ENCODE data around the gene ASB7. TPM values are rescaled to one million over a fixed set of nuclear protein-coding genes. Genes with fewer than 3 reads are reported as not detected.
A peak's percentile ranks its signal among the peaks of the same experiment; 100 is the strongest.
"Not testable (repeated sequence)": the region's sequence is repeated elsewhere in the genome, so short reads cannot be mapped to it uniquely, and the experiment has no call there.

Gene ASB7, protein sequence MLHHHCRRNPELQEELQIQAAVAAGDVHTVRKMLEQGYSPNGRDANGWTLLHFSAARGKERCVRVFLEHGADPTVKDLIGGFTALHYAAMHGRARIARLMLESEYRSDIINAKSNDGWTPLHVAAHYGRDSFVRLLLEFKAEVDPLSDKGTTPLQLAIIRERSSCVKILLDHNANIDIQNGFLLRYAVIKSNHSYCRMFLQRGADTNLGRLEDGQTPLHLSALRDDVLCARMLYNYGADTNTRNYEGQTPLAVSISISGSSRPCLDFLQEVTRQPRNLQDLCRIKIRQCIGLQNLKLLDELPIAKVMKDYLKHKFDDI
- 6.5 and 8.1 TPM in 2 replicates for total RNA-seq (2014; rRNA removed; shearing (Covaris generic))

DNA sequence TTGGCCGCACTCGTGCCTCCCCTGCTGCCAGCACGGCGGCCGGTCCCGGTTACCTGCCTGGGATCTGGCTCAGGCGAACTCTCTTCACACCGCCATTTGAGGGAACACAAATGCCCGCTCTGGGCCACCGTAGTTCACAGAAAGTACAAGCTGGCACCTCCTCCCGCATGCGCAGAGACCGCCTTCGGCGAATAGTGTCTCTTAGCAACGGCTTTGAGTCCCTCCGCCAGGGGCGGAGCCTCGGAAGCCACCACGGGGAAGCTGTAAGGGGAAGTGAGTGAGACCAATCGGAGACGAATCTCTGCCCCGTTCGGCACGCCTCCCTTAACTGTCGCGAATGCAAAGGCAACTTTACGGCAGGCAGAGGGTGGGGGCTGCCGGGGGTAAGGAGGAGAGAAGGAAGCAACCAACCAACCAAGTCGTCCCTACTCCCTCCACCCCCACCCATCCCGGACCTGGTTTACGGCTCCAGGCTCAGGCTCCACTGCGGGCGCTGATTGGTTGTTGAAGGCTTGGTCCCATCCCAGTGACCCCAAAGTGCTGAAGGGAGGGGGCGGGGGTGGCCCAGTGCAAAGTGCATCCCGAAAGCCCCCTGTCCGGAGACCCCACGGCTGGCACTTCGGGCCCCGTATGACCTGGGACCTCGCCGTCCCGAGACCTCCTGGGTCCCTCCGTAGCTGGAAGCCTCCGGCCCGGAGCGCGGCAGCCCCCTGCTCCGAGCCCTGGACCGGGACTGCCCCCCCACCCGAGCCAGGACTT is at the start of gene ASB7, which contains the start of gene LINS1:
TSS of gene ASB7 (plus strand) at position 526 of the 759 bp plus-strand sequence. CDS start 9,628 bp downstream, outside the sequence.
TSS of gene LINS1 (minus strand) at position 121 of the 759 bp plus-strand sequence. CDS start 21,342 bp downstream, outside the sequence.
- peak; percentile 100 for DNase-seq (ENCODE audit: low read depth)

DNA sequence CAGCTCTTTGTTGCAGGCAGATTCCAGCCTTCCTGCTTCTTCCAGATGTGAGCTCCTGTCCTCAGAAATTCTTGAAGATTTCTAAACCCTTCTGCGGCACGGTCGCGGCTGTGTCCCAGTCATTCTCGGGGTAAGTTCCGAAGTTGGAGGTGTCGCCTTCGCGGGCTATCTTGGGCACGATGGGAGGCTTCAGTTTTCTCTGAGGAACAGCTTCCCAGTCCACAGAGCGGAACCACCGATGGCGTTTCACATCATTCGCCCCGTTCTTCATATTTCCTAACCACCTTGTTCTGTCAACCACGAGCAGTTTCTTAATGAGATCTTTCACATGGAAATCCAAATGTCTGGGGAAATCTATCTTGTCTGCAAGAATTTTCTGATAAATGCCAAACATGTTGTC is 48.9 kb upstream of the ASB7 start:
- no peak for DNase-seq (ENCODE audit: low read depth)

DNA sequence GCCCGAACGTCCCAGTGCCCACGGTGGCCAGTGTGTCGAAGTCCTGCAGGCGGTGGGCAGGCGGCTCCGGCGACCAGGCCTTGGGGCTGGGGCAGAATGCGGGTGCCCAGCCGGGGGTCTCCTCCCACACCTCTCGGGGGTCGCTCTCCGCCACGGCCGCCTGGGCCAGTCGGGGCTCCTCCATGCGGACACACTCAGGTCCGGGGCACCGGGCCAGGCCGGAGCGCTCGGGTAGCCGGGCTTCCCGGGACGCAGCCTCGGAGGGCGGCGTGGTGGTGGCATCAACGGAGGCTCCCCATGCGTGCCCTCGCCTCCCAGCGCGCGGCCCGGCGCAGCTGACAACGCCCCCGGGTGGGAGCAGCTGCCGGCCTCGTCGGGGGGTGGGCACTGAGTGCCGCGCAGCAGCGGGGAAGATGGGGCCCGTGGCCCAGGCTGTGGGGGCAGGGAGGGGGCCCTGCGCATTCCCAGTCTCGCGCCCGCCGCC is 43.6 kb upstream of the ASB7 start:
- DNase-seq (ENCODE audit: low read depth) = no peak

- no peak for DNase-seq (ENCODE audit: low read depth)
Observed at GRCh38 chr15:100559330-100559729, 43.1 kb upstream of the ASB7 start.

- no peak for DNase-seq (ENCODE audit: low read depth)
Observed at GRCh38 chr15:100560323-100560722, 42.1 kb upstream of the ASB7 start.

DNA sequence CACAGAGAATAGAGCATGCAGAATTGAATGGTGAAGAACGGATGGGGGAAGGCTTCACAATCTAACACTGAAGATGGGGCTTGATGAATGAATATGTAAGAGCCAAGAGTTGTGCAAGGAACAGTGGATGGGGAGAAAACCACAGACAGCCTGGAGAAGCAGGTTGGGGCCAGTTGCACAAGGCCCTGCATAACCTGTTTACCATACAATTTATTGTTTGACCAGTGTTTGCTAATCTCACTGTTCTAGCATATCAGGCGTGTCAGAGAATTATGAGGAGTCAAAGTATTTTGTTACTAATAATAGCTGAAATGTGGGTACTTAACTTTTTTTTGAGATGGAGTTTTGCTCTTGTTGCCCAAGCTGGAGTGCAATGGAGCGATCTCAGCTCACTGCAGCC is 36.8 kb upstream of the ASB7 start:
- DNase-seq (ENCODE audit: low read depth) = no peak

DNA sequence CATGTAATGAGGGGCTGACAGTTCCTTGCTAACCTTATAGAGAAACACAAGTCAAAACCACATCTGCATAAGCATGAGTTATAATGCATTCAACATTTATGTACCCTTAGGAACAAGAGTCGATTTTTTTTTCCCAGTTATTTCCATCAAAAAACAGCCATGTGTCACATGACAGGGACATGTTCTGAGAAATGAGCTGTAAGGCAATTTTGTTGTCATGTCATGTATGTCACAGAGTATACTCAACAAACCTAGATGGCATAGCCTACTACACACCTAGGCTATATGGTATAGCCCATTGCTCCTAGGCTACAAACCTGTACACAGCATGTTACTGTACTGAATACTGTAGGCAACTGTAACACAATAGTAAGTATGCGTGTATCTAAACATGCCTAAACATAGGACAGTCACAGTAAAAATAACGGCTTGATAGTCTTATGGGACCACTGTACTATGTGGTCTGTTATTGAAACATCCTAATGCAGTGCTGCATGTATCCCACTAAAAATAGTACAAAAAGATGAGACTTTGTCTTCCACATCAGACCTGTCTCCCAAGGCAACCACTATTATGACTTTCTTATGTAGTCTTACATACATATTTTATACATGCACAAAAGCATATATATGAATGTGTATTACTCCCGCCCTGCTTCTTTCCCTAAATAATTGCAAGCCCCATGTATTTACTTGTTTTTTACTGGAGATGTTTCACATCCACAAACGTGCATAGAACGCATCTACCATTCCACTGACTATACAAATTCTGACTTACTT is 35.4 kb upstream of the ASB7 start:
- no peak for DNase-seq (ENCODE audit: low read depth)

- DNase-seq (ENCODE audit: low read depth) = no peak
Observed at GRCh38 chr15:100569391-100569790, 33.0 kb upstream of the ASB7 start.

GRCh38 chr15:100570275-100570674 is 32.1 kb upstream of the ASB7 start:
- DNase-seq (ENCODE audit: low read depth) = peak; percentile 7

DNA sequence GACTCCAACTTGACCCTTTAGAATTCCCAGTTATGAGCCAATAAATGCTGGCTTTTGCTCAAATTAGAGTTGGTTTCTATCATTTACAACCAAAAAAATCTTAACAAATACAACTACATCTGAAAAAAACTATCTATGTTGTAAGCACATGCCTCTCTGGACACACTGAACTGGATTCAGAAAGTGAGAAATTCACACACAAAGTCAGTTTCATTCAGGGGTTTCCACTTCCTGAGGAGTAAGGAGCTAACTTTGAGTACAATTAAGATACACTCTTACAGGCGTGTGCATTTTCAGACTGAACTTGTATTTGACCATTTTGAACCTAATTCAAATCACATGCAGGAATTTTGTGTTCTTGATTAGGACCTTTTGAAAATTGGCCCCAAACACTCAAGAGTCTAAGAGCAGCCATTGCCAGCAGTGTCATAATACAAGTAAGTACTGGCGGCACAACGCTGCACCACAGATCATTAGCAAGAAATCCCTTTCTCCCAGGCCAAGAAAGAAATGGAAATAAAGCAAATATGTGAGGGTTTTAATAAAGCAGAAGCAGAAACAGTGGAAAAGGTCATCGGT is 31.6 kb upstream of the ASB7 start:
- DNase-seq (ENCODE audit: low read depth) = no peak

DNA sequence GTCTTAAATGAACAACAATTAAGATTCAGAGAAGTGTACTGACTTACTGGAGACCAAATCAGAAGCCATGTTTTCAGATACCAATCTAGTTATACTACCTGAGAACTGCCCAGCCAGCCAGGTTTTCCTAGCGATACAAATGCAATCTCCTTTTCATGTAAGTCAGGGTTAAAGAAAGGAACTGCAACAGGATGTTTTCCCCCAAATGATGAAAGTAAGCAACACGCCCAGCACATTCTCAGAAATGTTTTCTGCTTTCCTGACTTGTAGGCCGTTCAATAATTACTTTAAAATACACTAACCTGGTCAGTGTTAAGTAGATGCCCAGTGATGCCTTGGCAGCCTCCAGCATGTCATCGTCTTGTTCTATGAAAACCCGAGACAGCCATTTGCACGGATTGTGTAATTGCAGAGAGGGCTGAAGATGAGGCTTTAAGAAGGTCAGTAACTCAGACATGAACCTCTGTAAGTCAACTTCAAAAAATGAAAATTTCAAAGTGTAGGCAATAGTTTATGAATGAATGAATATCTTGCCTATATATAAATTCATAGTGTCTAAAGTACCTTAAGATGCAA is 30.7 kb upstream of the ASB7 start:
- DNase-seq (ENCODE audit: low read depth) = no peak

- DNase-seq (ENCODE audit: low read depth) = no peak
Observed at GRCh38 chr15:100572362-100572983, 29.9 kb upstream of the ASB7 start.

DNA sequence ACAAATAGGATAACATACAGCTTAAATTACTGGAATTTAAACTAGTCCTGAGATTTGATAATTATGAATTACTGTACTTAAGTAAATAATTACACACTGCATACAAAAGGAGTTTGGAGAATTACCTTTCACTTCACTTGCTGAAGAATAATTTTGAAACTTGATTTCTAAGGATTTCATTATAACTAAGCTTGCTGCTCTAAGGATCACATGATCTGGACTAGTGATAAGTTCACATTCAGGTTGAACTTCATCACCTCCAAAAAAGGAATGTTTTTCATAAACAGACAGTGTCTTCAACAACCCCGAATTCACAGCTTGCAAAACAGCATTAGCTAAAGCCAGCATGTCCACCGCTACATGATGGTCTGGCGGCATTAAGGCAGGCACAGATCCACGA is 28.9 kb upstream of the ASB7 start:
- DNase-seq (ENCODE audit: low read depth) = no peak

- DNase-seq (ENCODE audit: low read depth) = no peak
Observed at GRCh38 chr15:100580414-100580813, 22.0 kb upstream of the ASB7 start.

- no peak for DNase-seq (ENCODE audit: low read depth)
Observed at GRCh38 chr15:100588638-100589242, 13.6 kb upstream of the ASB7 start.

DNA sequence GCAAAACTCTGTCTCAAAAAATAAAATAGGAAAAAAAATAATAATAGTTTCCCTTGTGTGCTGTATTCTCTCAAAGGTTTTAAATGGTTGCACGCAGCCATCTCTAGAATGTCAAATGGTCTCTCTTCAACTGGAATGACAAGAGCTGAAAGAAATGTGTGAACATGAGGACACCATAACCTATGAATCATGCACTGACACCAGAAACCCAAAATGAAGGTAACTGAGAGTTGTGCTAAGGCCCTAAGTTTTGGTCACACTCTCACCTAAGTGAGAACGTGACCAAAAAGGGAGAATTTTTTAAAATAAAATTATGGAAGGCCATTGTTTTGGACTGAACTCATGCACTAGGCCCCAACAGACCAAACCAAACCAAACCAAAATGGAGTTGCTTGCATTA is 11.2 kb upstream of the ASB7 start:
- DNase-seq (ENCODE audit: low read depth) = not testable (repeated sequence)

DNA sequence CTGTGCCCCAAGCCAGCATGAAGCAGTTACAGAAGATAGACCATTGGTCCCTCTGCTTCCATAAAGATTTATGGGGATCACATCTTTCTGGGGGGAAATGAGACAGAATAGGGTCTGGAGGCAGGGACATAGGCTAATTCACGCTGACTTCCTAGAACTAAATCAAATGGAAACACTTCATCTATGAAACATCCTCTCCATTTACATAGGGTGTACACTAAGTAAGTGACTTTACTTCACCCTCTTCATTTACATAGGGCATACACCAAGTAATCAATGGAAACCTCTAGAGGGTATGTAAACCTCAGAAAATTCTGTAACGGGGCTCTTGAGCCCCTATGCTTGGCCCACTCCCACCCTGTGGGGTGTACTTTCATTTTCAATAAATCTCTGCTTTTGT is 10.6 kb upstream of the ASB7 start:
- no peak for DNase-seq (ENCODE audit: low read depth)

DNA sequence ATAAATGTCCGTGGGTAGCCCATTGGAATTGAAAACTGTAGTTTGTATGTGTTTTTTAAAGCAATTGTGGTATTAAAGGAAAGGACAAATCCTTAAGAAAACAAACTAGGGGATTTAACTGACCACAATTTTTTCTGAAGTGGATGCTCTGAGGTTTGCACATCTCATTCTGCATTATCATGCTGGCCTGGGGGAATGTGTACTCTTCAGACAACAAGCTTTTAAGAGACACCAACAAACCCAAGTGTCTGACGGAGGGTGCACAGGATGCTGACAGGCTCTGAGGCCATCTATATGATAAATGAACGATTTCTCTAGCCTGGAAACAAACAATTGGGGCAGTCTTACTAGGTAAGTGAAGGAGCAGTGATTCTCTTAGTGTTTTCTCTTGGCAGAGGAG is 9.5 kb upstream of the ASB7 start:
- peak; percentile 21 for DNase-seq (ENCODE audit: low read depth)

DNA sequence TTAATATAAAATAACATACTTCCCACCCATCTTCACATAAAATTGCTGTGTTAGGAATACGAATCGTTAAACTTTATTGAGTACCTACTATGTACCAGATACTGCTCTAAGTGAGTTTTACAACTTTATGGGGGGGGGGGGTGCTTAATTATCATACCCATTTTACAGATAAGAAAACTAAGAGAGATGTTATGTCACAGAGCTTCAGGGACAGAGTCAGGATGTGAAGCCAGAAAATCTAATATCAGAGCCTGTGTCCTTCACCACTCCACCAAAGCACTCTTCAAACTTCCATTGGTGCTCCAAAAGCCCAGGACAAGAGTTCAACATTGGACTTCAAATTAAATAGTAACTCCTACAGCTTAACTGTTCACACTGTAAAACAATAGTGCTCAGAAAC is 9.0 kb upstream of the ASB7 start:
- DNase-seq (ENCODE audit: low read depth) = no peak

- DNase-seq (ENCODE audit: low read depth) = no peak
Observed at GRCh38 chr15:100595964-100596363, 6.4 kb upstream of the ASB7 start.
